ENCODE measurements around the gene CARD19. TPM values are rescaled to one million over a fixed set of nuclear protein-coding genes. Genes with fewer than 3 reads are reported as not detected.
"Not testable (repeated sequence)": the region's sequence is repeated elsewhere in the genome, so short reads cannot be mapped to it uniquely, and the experiment has no call there.

The CARD19 gene
- total RNA-seq, 1 donor from 2014 or later, result 25.6 TPM

GRCh38 chr9:93112864-93113389, 16.9 kb downstream of the CARD19 start:
- Histone ChIP-seq H3K27ac (no peak overlapping the region), H3K9me3 (no peaks in the 10 kb centered on the region), H3K4me3 (no peak overlapping the region), H3K27me3 (ENCODE audit: low read depth) (no peaks in the 10 kb centered on the region), H3K36me3 (peaks cover 39% of the 10 kb centered on the region), H3K4me1 (peaks cover 36% of the 10 kb centered on the region)
- intact Hi-C loops (cut with DNase I), result no loop called here
- DNase-seq, result peak; percentile 36
- ATAC-seq, result no peak
- no peak for TF ChIP-seq CTCF (IDR thresholded peaks at IDR 0.05)

- Histone ChIP-seq H3K4me3 (no peak overlapping the region), H3K9me3 (no peaks in the 10 kb centered on the region), H3K27me3 (ENCODE audit: low read depth) (no peaks in the 10 kb centered on the region), H3K4me1 (peaks cover 32% of the 10 kb centered on the region), H3K36me3 (peaks cover 28% of the 10 kb centered on the region), H3K27ac (peak overlapping the region; percentile 31)
- no peak for TF ChIP-seq CTCF (IDR thresholded peaks at IDR 0.05)
- DNase-seq, result peak; percentile 51
- intact Hi-C loops (cut with DNase I), result no loop called here
- ATAC-seq, result no peak
Observed at GRCh38 chr9:93114169-93114983, 18.4 kb downstream of the CARD19 start.

- intact Hi-C loops (cut with DNase I), result no loop called here
- DNase-seq (no peak), ATAC-seq (no peak)
- peaks cover 33% of the 10 kb centered on the region for H3K4me1 ChIP-seq
- no peaks in the 10 kb centered on the region for H3K27me3 ChIP-seq (ENCODE audit: low read depth)
- peak overlapping the region; percentile 31 for H3K27ac ChIP-seq
- peaks cover 28% of the 10 kb centered on the region for H3K36me3 ChIP-seq
- TF ChIP-seq CTCF (IDR thresholded peaks at IDR 0.05), result no peak
- no peaks in the 10 kb centered on the region for H3K9me3 ChIP-seq
- no peak overlapping the region for H3K4me3 ChIP-seq
Observed at GRCh38 chr9:93114984-93115335, 18.9 kb downstream of the CARD19 start.

- intact Hi-C loops (cut with DNase I), result no loop called here
- Histone ChIP-seq H3K27ac (no peak overlapping the region), H3K9me3 (no peaks in the 10 kb centered on the region), H3K27me3 (ENCODE audit: low read depth) (no peaks in the 10 kb centered on the region), H3K4me3 (no peak overlapping the region), H3K36me3 (peaks cover 25% of the 10 kb centered on the region), H3K4me1 (peaks cover 39% of the 10 kb centered on the region)
- ATAC-seq, result no peak
- no peak for TF ChIP-seq CTCF (IDR thresholded peaks at IDR 0.05)
- peak; percentile 12 for DNase-seq
Observed at GRCh38 chr9:93115486-93116071, 19.6 kb downstream of the CARD19 start.

GRCh38 chr9:93116072-93116961, 20.3 kb downstream of the CARD19 start:
- peaks cover 20% of the 10 kb centered on the region for H3K36me3 ChIP-seq
- peaks cover 46% of the 10 kb centered on the region for H3K4me1 ChIP-seq
- H3K9me3 ChIP-seq, result no peaks in the 10 kb centered on the region
- no peaks in the 10 kb centered on the region for H3K27me3 ChIP-seq (ENCODE audit: low read depth)
- peak overlapping the region; percentile 81 for H3K27ac ChIP-seq
- TF ChIP-seq CTCF (IDR thresholded peaks at IDR 0.05), result no peak
- ATAC-seq, result peak; percentile 69
- peak; percentile 91 for DNase-seq
- H3K4me3 ChIP-seq, result peak overlapping the region; percentile 3
- intact Hi-C loops (cut with DNase I), result no loop called here

GRCh38 chr9:93117521-93117920, 21.5 kb downstream of the CARD19 start:
- DNase-seq, result peak; percentile 4
- H3K36me3 ChIP-seq, result peaks cover 17% of the 10 kb centered on the region
- H3K27me3 ChIP-seq (ENCODE audit: low read depth); ATAC-seq; H3K4me3 ChIP-seq; intact Hi-C loops (cut with DNase I); H3K9me3 ChIP-seq; H3K27ac ChIP-seq: not testable (repeated sequence)
- H3K4me1 ChIP-seq, result peaks cover 40% of the 10 kb centered on the region

Data from lower lobe of right lung (tissue), 2 donors.